DOHH2 (cell line): ENCODE results near the gene SOX12.

ENCODE experiments used
- H3F3A ChIP-seq: fragments of 200-600 bp; sonication (generic), shearing (Covaris generic); 2 replicates; pipeline ENCODE4 v1.6.0; 2016; ENCODE audit warnings: antibody characterized with exemption, mild to moderate bottlenecking; ENCODE audit not compliant: control insufficient read depth, insufficient read depth
- H3K27ac ChIP-seq: fragments of 200-600 bp; sonication (generic); 2 replicates; pipeline ENCODE4 v1.5.1; 2014; ENCODE audit warnings: low read depth, mild to moderate bottlenecking, low read length, moderate library complexity
- H3K27me3 ChIP-seq: fragments of 200-600 bp; sonication (generic); 2 replicates; pipeline ENCODE4 v1.6.1; 2014; ENCODE audit warnings: mild to moderate bottlenecking, low read length, mixed read lengths; ENCODE audit not compliant: control insufficient read depth
- H3K36me3 ChIP-seq: fragments of 200-600 bp; sonication (generic); 2 replicates; pipeline ENCODE4 v1.6.1; 2014; ENCODE audit warnings: mild to moderate bottlenecking, low read length, moderate library complexity, mixed read lengths; ENCODE audit not compliant: control insufficient read depth
- H3K4me1 ChIP-seq: fragments of 200-600 bp; sonication (generic); 2 replicates; pipeline ENCODE4 v1.6.1; 2014; ENCODE audit warnings: mild to moderate bottlenecking, low read length, mixed read lengths; ENCODE audit not compliant: control insufficient read depth
- H3K4me2 ChIP-seq: fragments of 200-600 bp; sonication (generic); 2 replicates; pipeline ENCODE4 v1.6.0; 2014; ENCODE audit warnings: mild to moderate bottlenecking, low read length, moderate library complexity
- H3K4me3 ChIP-seq: fragments of 200-600 bp; sonication (generic); 2 replicates; pipeline ENCODE4 v1.5.1; 2014; ENCODE audit warnings: mild to moderate bottlenecking, low read length, mixed read lengths
- H3K79me2 ChIP-seq: fragments of 200-600 bp; sonication (generic); 2 replicates; pipeline ENCODE4 v1.6.1; 2014; ENCODE audit warnings: mild to moderate bottlenecking, low read length, mixed read lengths; ENCODE audit not compliant: control insufficient read depth
- H3K9me2 ChIP-seq: fragments of 200-600 bp; sonication (generic); replicated peaks from 2 replicates; pipeline ENCODE4 v1.6.1; 2014; ENCODE audit warnings: mild to moderate bottlenecking, low read length, mixed read lengths; ENCODE audit not compliant: control insufficient read depth
- H3K9me3 ChIP-seq: fragments of 200-600 bp; sonication (generic); 2 replicates; pipeline ENCODE4 v1.6.1; 2014; ENCODE audit warnings: antibody characterized with exemption, low read length, mixed read lengths; ENCODE audit not compliant: control insufficient read depth, insufficient read depth
- H4K20me1 ChIP-seq: fragments of 200-600 bp; sonication (generic); 2 replicates; pipeline ENCODE4 v1.6.0; 2014; ENCODE audit warnings: low read depth, mild to moderate bottlenecking, antibody characterized with exemption, low read length, moderate library complexity; ENCODE audit not compliant: control insufficient read depth, insufficient read depth
- EZH2phosphoT487 ChIP-seq: fragments of 200-600 bp; sonication (generic); IDR thresholded peaks from 2 replicates; pipeline ENCODE4 v1.6.1; 2017; ENCODE audit warnings: borderline replicate concordance, mild to moderate bottlenecking, antibody characterized with exemption, low read length, moderate library complexity, mixed read lengths
- TF ChIP-seq, protein P1 (sequence below): fragments of 200-600 bp; sonication (generic); IDR thresholded peaks from one replicate; pipeline ENCODE4 v1.5.1; 2014; ENCODE audit warnings: antibody characterized with exemption, mild to moderate bottlenecking, low read depth, low read length; ENCODE audit not compliant: poor library complexity, severe bottlenecking

SOX12 gene

DNA sequence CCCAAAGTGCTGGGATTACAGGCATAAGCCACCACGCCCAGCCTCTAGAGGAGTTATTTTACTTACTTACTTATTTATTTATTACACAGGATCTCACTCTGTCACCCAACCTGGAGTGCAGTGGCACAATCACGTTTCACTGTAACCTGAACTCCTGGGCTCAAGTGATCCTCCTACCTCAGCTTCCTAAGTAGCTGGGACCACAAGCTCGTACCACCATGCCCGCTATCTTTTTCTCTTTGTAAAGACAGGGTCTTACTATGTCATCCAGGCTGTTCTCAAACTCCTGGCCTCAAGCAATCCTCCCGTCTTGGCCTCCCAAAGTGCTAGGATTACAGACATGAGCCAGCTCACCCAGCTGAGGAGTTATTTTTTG lies 53.6 kb downstream of the SOX12 start:
- Histone ChIP-seq H3K9me3 (no peaks in the 10 kb centered on the region), H3K27ac (no peak overlapping the region), H3K4me1 (peaks cover 19% of the 10 kb centered on the region), H3F3A (peaks cover 10% of the 10 kb centered on the region), H3K36me3 (peaks cover 15% of the 10 kb centered on the region), H3K4me3 (no peak overlapping the region), H3K79me2 (peaks cover 26% of the 10 kb centered on the region), H4K20me1 (peaks cover 15% of the 10 kb centered on the region; the same call in 1 of the 2 replicates), H3K4me2 (no peak overlapping the region), H3K27me3 (peaks cover 7% of the 10 kb centered on the region; the same call in 1 of the 2 replicates), H3K9me2 (no peaks in the 10 kb centered on the region)
- TF ChIP-seq, protein P1, sequence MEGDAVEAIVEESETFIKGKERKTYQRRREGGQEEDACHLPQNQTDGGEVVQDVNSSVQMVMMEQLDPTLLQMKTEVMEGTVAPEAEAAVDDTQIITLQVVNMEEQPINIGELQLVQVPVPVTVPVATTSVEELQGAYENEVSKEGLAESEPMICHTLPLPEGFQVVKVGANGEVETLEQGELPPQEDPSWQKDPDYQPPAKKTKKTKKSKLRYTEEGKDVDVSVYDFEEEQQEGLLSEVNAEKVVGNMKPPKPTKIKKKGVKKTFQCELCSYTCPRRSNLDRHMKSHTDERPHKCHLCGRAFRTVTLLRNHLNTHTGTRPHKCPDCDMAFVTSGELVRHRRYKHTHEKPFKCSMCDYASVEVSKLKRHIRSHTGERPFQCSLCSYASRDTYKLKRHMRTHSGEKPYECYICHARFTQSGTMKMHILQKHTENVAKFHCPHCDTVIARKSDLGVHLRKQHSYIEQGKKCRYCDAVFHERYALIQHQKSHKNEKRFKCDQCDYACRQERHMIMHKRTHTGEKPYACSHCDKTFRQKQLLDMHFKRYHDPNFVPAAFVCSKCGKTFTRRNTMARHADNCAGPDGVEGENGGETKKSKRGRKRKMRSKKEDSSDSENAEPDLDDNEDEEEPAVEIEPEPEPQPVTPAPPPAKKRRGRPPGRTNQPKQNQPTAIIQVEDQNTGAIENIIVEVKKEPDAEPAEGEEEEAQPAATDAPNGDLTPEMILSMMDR = no peak
- no peak for TF ChIP-seq EZH2phosphoT487
